ENCODE results near the gene CNTFR. TPM values are rescaled to one million over a fixed set of nuclear protein-coding genes. Genes with fewer than 3 reads are reported as not detected.

Gene CNTFR
- total RNA-seq, 1 experiment from 2014 or later = 4.5 TPM

GRCh38 chr9:34637356-34638137 lies 48.0 kb upstream of the CNTFR start, which contains the start of gene SIGMAR1:
SIGMAR1 (minus strand) TSS chr9:34637787; CDS start chr9:34637697, 90 bp downstream.
- peaks cover 6% of the 10 kb centered on the region for H3K4me1 ChIP-seq (ENCODE audit: insufficient read depth, low read length, poor library complexity, severe bottlenecking)
- no peaks in the 10 kb centered on the region for H3K27me3 ChIP-seq (replicated peaks; ENCODE audit: insufficient read depth, low read depth, low read length, poor library complexity)
- H3K27ac ChIP-seq (ENCODE audit: low read depth, low read length, poor library complexity, severe bottlenecking) = peak within 1 kb of the TSS; percentile 87
- peaks cover 14% of the 10 kb centered on the region for H3K36me3 ChIP-seq (ENCODE audit: insufficient read depth, low read length, poor library complexity, severe bottlenecking)
- no peaks in the 10 kb centered on the region for H3K9me3 ChIP-seq (ENCODE audit: low read depth, low read length, poor library complexity, severe bottlenecking)
- TF ChIP-seq, protein P1, sequence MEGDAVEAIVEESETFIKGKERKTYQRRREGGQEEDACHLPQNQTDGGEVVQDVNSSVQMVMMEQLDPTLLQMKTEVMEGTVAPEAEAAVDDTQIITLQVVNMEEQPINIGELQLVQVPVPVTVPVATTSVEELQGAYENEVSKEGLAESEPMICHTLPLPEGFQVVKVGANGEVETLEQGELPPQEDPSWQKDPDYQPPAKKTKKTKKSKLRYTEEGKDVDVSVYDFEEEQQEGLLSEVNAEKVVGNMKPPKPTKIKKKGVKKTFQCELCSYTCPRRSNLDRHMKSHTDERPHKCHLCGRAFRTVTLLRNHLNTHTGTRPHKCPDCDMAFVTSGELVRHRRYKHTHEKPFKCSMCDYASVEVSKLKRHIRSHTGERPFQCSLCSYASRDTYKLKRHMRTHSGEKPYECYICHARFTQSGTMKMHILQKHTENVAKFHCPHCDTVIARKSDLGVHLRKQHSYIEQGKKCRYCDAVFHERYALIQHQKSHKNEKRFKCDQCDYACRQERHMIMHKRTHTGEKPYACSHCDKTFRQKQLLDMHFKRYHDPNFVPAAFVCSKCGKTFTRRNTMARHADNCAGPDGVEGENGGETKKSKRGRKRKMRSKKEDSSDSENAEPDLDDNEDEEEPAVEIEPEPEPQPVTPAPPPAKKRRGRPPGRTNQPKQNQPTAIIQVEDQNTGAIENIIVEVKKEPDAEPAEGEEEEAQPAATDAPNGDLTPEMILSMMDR (conservative IDR thresholded peaks at IDR 0.05; ENCODE audit: low read depth, low read length) = no peak
- TF ChIP-seq EZH2 (IDR thresholded peaks at IDR 0.05; ENCODE audit: borderline replicate concordance, low read depth, low read length, poor library complexity, severe bottlenecking) = no peak
- ChIA-PET POLR2A (ENCODE audit: low non-redundant PET) (no interaction called here), CTCF (interaction anchor here (0.5 kb wide), 1 partner anchor 317 kb away, joined by 6 read pairs; no protein-coding TSS in a partner anchor)
- BruUV-seq (replicated peaks) = no TSS peak
- H3K4me3 ChIP-seq (ENCODE audit: low read depth, low read length, poor library complexity, severe bottlenecking) = peak within 1 kb of the TSS; percentile 76
- intact Hi-C loops (cut with micrococcal nuclease; ENCODE audit: unreplicated experiment) = no loop called here
- DNase-seq (ENCODE audit: low spot score) = peak; percentile 96

GRCh38 chr9:34636791-34637355 lies 47.3 kb upstream of the CNTFR start:
- intact Hi-C loops (cut with micrococcal nuclease; ENCODE audit: unreplicated experiment) = no loop called here
- peak overlapping the region; percentile 76 for H3K4me3 ChIP-seq (ENCODE audit: low read depth, low read length, poor library complexity, severe bottlenecking)
- H3K36me3 ChIP-seq (ENCODE audit: insufficient read depth, low read length, poor library complexity, severe bottlenecking) = peaks cover 14% of the 10 kb centered on the region
- peak; percentile 30 for DNase-seq (ENCODE audit: low spot score)
- H3K4me1 ChIP-seq (ENCODE audit: insufficient read depth, low read length, poor library complexity, severe bottlenecking) = peaks cover 6% of the 10 kb centered on the region
- no peaks in the 10 kb centered on the region for H3K9me3 ChIP-seq (ENCODE audit: low read depth, low read length, poor library complexity, severe bottlenecking)
- TF ChIP-seq, protein P1 (conservative IDR thresholded peaks at IDR 0.05; ENCODE audit: low read depth, low read length) = no peak
- no peak for TF ChIP-seq EZH2 (IDR thresholded peaks at IDR 0.05; ENCODE audit: borderline replicate concordance, low read depth, low read length, poor library complexity, severe bottlenecking)
- peak overlapping the region; percentile 87 for H3K27ac ChIP-seq (ENCODE audit: low read depth, low read length, poor library complexity, severe bottlenecking)
- BruUV-seq (replicated peaks) = no TSS peak
- ChIA-PET CTCF (no interaction called here), POLR2A (ENCODE audit: low non-redundant PET) (no interaction called here)
- H3K27me3 ChIP-seq (replicated peaks; ENCODE audit: insufficient read depth, low read depth, low read length, poor library complexity) = no peaks in the 10 kb centered on the region

- Histone ChIP-seq H3K9me3 (ENCODE audit: low read depth, low read length, poor library complexity, severe bottlenecking) (no peaks in the 10 kb centered on the region), H3K27me3 (replicated peaks; ENCODE audit: insufficient read depth, low read depth, low read length, poor library complexity) (peaks cover 6% of the 10 kb centered on the region), H3K4me1 (ENCODE audit: insufficient read depth, low read length, poor library complexity, severe bottlenecking) (peaks cover 6% of the 10 kb centered on the region), H3K27ac (ENCODE audit: low read depth, low read length, poor library complexity, severe bottlenecking) (peak overlapping the region; percentile 8), H3K4me3 (ENCODE audit: low read depth, low read length, poor library complexity, severe bottlenecking) (peak overlapping the region; percentile 76), H3K36me3 (ENCODE audit: insufficient read depth, low read length, poor library complexity, severe bottlenecking) (peaks cover 14% of the 10 kb centered on the region)
- ChIA-PET CTCF (no interaction called here), POLR2A (ENCODE audit: low non-redundant PET) (no interaction called here)
- no TSS peak for BruUV-seq (replicated peaks)
- no peak for TF ChIP-seq EZH2 (IDR thresholded peaks at IDR 0.05; ENCODE audit: borderline replicate concordance, low read depth, low read length, poor library complexity, severe bottlenecking)
- TF ChIP-seq, protein P1 (conservative IDR thresholded peaks at IDR 0.05; ENCODE audit: low read depth, low read length) = no peak
- no peak for DNase-seq (ENCODE audit: low spot score)
- intact Hi-C loops (cut with micrococcal nuclease; ENCODE audit: unreplicated experiment) = loop anchor here (2.0 kb wide), 1 partner anchor 23 kb away; the partner anchor contains the start of gene RPP25L
Measured at GRCh38 chr9:34635556-34635955, 46.0 kb upstream of the CNTFR start.

Measured in A673 (cell line).